ENCODE data around the gene DCTN4.
"Not testable (repeated sequence)": the region's sequence is repeated elsewhere in the genome, so short reads cannot be mapped to it uniquely, and the experiment has no call there.

The DCTN4 gene

DNA sequence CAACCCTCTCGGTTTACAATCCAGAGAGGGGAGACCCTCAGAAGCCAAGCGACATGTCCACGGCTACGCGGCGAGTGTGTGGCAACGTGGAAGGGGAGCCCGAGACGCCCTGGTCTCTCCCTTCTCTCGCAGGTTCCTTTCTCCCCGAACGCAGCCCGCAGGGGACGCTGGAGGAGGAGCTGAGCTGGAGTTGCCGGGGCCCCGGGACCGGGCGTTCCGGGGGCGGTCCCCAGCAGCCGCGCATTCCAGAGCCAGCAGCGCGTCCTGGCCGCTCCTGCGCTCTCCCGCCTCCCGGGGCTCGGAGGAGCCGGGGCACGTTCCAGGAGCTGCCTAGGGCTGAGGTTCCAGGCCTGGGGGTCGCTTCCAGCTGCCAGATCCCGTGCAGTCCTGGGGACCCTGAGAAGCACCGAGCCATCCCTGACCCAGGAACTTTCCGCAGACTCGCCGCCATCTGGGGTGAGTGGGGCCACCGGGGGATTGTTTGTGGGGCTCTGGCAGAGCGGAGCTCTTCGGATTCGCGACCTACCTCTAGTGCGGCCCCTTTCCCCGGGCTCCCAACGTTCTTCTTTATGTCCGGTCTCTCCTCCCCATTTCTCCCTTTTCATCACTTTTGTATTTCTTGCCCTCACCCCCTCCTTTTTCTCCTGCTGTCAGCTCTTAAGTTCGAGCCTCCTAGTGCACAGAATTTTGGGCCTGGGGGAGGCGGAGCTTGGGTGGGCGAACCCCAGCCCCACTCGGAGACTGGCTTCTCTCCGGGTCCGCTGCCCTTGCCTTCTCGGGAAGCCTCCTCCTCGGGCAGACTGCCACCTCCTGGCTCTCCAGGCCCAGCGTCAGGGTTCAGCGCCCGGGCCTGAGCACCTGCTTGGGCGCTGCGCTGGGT lies 19.9 kb upstream of the DCTN4 start, which contains the start of gene SMIM3:
SMIM3 (plus strand) TSS at position 241 of the 880 bp plus-strand sequence. CDS start 16,684 bp downstream, outside the sequence.
- DNase-seq (ENCODE audit: low read depth): peak; percentile 40

DNA sequence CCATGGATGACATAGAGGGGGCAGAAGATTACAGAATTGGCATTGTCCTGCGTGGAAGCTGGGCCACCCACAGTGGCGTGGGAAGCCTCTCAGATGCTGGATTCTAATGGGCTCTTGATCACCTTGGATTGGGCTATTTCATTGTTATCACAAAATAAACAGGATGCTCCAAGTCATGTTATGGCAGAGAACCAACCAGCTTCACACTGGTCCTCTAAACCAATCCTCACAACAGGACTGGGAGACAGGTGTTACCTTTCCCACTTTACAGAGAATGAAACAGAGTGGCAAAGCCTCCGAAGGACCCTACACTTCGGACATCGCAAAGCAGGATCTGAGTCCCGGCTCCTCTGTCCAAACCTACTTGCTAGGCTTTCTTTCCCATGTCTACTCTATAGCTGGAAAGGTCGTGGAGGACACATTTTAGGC lies 19.3 kb upstream of the DCTN4 start:
- no peak for DNase-seq (ENCODE audit: low read depth)

DNA sequence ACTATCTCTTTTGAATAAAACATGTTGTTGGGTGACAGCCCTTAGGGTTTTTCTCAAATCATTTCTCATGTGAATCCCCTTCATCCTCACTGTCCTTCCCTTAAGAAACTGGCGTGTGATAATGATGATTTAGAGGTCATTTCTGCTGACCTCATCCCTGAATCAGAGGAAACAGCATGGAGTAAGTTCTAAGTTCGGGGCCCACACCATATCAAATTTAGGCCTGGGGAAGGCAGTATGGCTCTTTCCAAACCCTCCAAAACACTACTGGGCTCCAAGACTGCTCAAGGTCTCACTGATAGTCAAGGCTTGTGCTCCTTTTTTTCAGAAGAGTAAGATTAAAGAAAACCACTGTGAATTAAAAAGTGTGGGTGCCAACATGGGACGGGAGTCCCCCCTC lies 18.9 kb upstream of the DCTN4 start:
- no peak for DNase-seq (ENCODE audit: low read depth)

DNA sequence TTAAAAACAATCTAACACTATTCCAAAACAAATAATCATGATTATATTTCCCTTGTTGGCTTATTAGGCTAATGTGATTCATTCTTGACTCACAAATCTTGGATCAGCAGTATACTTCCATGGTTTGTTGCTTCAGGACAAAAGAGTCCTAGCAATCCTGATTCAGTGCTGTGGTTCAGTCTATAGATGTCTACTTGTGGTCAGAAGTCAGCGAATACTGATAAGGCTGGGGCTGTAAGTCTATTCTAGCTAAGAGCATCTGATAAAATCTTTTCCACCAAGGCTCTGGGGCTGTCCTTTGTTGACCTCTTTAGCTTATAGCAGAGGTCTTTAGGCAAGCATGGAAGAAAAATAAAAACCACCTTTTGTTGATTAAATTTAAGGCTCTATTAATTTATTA lies 15.3 kb upstream of the DCTN4 start:
- no peak for DNase-seq (ENCODE audit: low read depth)

DNA sequence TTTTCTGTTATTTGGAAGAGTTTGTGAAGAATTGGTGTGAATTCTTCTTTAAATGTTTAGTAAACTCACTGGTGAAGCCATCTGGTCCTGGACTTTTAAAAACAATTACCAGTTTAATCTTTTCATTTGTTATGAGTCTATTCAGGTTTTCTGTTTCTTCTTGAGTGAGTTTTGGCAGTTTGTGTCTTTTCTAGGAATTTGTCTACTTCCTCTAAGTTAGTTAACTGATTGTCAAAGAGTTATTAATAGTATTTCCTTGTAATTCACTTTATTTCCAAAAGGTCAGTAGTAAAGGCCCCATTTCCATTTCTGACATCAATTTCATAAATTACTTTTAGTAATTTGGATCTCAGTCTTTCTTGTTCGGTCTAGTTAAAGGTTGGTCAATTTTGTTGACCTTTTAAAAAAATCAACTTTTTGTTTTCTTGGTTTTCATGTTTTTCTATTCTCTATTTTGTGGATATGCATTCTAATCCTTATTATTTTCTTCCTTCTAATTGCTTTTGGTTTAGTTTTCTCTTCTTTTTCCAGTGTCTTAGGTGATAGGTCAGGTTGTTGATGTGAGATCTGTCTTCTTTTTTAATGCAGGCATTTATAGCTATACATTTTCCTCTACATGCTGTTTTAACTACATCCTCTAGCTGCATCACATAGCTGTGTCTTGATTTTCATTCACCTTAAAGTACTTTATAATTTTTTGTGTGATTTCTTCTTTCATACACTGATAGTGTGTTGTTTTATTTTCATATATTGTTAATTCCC lies 12.4 kb upstream of the DCTN4 start:
- DNase-seq (ENCODE audit: low read depth): no peak

DNA sequence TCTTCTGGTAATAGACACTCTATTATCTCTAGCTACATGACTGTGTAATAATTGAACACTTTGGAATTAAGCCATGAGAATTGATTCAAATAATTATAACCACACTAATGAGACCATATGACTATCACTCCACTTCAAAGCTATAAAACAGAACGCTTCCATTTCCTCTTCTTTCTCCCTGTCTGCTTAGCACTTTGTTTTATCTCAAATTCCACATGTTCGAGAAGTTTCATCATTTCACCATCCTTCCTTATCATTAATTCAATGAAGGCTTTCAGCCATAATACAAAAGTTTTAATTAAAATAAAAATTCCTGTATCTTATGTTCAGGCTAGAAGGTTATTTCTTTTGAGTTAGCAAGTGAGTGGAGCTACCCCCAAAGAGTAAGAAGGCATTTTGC lies 7.4 kb upstream of the DCTN4 start:
- no peak for DNase-seq (ENCODE audit: low read depth)

DNA sequence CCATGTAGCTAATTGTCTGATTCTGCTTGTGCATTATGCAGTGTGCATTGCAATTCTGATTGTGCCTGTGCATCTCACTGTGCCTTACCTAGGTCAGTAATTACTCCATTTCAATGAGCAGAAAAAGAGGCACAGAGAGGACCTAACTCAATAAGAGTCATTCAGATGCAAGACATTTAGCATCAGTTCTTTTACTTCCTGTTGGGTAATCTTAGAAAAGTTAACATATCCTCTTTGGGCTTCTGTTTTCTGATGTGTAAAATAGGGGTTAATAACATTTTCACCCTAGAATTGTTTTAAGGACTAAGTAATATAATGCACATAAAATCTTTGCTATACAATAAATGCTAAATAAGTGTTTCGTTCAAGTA lies 7.0 kb upstream of the DCTN4 start:
- DNase-seq (ENCODE audit: low read depth): no peak

DNA sequence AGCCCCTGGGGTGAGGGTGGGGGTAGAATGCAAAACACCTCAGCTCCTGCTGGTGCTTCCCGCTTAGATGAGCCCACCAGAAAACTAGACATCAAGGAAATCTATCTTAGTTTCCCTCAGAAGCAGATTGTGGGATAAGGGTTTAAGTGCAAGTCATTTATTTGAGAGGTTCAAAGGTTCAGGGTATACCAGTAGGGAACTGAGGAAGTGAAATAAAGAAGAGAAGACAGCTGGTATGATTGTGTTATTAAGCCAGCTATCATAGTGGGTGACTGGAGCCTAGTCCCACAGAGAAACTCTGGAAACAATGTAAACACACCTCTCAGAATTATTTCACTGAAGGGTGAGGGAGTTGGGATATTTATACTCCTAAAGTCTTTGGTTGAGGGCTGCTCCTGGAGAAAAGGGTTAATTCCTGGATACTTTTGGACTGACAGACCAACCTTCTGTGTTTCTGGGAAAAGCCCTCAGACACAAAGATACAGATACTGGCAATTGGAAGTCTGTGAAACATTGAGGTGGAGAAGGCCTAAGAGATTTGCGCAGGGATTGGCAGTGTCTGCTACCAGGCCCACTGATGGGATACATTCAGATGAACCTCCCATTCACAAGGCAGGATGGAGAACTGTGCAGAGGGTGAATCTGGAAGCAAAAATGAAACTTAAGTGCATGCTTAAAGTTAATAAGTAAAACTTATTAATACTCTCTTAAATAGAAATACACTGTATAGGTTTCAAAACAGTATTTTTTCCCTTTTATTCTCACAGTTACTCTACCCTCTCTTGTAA lies 6.4 kb upstream of the DCTN4 start:
- DNase-seq (ENCODE audit: low read depth): no peak

DNA sequence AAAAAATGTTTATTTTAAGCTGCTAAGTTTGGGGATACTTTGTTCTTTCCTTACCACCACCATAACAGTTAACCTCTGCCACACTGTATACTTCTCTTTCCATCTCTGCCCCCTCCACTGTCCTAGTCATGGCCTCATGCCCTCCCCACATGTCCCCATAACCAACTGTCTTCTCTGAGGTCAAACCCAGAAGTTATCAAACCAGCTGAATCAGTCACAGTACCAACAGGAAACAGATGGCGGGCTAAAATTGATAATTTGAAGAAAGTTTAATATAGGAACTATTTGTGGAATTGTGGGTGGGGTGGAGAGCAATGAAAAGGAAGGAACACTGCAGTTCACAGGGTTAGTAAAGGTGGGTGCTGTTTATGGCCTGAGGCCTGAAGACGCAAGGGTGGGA lies 5.7 kb upstream of the DCTN4 start:
- no peak for DNase-seq (ENCODE audit: low read depth)

DNA sequence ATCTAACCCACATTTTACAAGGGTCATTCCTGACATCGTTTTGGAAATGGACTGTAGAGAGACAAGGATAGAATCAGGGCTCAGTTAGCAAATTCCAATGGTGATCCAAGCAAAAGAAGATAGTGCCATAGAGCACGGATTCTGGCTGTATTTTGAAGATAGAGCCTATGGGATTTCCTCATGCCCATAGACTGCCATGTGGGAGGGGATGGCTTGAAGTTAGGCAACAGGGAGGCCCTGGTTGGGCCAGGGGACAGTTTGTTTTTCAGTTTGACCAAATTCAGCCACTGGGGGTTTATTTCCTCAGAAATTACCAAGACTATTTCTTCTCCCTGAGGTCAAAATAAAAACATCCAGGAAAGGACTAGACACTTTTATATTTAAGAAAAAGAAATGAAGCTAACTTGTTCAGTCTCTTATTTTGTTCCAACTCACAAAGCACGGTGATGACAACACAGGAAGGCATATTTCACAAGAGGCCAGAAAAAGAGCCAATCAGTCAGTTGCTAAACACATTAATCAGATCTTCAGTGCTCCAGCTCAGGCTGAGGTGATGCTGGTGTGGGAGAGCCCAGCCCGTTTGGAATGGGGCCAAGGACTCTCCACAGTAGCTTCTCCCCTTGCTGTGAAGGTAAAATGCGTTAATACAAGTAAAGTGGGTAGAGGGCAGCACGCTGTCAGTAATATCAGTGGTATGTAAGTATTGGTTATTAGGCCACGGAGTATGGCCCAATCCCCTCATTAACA lies 4.4 kb upstream of the DCTN4 start:
- DNase-seq (ENCODE audit: low read depth): no peak

DNA sequence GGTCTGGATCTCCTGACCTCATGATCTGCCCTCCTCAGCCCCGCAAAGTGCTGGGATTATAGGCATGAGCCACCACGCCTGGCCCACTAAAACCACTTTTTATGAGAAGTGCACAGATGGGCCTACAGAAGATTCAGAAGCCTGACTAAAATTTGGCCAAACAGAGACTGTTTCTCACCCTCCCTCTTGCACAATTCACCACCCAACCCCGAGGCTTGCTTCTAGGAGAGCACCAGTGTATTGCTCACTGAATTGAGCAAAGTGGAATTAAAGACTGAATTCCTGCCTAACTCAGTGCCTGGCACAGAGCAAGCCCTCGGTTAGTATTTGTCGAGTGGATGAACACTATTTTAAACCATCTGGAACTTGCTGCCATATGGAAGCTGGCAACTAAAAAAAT lies 3.4 kb upstream of the DCTN4 start:
- DNase-seq (ENCODE audit: low read depth): no peak

DNA sequence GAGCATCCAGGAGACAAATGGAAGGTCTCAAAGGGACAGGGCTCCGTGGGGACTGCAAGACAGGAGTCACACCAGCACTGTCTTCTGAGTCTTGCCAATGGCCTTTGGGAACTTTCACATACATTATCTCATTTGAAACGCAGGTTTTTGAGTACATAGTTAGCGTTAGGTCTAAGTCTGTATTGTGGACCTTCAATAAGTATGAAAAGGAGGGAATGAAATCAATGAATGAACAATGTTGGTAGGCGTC lies 442 bp upstream of the DCTN4 start:
- no peak for DNase-seq (ENCODE audit: low read depth)

DNA sequence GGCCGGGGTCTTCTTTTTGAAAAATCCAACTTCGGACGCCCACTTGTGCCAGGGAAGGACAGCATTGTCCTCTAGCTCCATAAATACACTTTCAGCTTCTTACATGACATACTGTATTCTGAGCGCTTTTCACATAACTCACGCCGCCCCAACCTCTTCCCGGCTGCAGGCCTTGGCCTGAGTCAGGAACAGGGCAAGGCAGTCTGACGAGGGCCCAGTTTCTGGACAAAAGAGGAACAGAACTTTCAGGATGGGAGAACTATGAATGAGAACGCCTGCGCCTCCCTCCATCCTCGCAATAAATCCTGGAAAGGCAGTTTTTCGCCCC lies 650 bp downstream of the DCTN4 start:
- DNase-seq (ENCODE audit: low read depth): no peak

DNA sequence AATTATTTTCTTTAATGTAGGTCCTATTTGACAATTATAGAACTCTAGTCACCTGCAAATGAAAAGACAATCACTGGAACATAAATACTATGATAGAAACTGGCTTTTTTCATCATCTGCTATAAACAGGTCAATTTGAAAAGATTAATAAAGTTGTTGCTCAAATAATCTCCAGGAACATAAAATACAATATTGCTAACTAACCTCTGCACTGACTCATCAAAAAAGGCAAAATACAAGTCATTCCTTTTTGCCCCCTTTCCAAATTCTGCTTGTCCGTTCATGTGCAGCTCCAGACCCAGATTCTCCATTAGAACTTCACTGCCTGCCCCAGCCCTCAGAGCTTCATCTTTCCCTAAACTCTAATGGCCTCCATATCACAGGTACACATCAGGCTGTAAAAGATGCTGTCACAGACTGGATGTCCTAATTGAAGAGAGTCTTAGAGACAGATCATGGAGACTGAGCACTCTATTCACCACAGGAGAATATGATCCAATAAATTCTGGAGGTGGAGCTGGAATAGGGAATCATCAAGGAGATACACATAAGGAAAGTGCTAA lies 1.6 kb downstream of the DCTN4 start:
- no peak for DNase-seq (ENCODE audit: low read depth)

DNA sequence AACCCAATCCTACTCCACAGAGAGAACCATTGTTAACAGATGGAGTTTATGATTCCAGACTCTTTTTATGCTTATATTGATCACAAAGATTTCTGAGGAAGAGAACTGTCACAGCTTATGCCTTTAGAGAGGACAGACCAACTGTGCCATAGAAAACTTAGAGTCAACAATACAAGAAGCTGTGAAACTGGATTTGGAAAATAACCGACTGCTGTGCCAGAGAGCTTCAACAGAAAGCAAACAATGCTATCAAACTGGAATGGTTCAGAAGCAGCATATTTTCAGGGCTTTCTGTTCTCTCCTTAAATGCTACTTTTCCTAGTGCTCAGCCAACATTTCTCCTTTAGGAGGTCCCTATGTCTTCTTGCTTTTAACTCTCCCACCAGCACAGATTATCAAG lies 5.0 kb downstream of the DCTN4 start:
- DNase-seq (ENCODE audit: low read depth): no peak

DNA sequence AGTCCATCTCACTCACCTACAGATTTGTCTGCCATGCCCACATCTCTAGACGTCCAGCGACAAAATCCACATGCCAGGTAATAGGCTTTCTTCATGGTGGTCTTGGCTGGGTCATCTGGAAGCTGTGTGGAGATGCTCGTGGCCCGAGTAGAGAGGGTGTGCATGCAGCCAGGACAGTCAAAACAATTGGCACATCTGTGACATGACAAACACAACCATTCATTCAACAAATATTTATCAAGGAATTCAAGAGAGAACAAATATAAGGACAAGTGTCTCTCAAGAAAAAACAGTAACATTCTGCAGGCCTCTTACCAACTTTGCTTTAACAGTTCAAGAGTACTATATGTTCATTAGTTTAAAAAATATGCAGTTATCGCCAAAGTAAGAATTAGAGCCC lies 5.4 kb downstream of the DCTN4 start:
- DNase-seq (ENCODE audit: low read depth): no peak

DNA sequence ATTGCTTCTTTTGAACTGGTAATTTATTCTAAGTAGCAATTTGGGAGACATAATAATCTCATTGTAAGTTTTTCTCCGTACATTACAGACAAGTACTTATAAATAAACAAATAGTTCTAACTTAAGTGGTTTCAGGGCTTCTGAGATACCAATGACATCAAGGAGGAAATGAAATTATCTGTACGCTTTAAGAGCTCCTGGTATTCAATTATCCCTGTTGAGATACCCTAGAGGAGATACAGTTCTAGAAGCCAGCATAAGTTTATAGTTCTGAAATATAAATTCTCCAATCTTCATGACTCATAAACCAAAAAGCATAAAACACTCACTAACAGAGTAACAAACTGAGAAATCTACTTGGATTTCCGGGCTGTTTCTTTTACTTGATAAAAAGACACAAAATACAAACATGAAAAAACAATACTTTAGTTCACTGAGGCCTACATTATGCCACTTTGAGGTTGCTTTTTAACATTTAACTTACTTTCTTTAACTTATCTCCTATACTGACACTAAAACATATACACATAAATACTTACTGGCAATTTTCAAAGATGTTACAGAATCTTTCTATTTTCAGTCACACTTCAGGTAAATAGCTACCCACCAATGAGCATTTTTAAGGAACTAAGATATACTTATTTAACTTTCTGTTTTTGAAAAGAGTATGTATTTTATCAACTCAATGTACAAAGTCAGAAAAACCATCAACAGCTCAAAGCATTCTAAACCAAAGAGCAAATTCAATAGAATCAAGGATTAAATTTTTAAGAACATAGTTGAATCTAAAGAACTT lies 7.5 kb downstream of the DCTN4 start:
- no peak for DNase-seq (ENCODE audit: low read depth)

DNA sequence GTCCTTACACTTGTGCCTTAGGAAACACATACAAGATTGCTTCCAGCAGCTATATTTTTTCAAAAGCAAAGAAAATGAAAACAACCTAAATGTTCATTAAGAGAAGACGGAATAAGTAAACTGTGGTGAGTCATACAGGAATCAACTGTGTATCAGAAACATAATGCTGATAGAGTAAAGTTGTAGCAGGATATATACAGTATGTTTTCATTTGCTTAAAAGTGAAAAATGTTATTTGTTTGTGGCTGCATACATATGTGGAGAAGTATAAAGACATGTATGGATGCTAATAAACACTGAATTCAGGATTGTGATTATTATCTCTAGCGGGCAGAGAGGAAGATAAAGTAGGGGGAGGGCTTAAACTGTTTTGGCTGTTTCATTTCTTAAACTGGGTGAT lies 8.3 kb downstream of the DCTN4 start:
- DNase-seq (ENCODE audit: low read depth): no peak

DNA sequence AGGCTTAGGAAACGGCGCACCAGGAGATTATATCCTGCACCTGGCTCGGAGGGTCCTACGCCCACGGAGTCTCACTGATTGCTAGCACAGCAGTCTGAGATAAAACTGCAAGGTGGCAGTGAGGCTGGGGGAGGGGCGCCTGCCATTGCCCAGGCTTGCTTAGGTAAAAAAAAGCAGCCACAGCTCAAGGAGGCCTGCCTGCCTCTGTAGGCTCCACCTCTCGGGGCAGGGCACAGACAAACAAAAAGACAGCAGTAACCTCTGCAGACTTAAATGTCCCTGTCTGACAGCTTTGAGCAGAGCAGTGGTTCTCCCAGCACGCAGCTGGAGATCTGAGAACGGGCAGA lies 15.7 kb downstream of the DCTN4 start:
- DNase-seq (ENCODE audit: low read depth): not testable (repeated sequence)

DNA sequence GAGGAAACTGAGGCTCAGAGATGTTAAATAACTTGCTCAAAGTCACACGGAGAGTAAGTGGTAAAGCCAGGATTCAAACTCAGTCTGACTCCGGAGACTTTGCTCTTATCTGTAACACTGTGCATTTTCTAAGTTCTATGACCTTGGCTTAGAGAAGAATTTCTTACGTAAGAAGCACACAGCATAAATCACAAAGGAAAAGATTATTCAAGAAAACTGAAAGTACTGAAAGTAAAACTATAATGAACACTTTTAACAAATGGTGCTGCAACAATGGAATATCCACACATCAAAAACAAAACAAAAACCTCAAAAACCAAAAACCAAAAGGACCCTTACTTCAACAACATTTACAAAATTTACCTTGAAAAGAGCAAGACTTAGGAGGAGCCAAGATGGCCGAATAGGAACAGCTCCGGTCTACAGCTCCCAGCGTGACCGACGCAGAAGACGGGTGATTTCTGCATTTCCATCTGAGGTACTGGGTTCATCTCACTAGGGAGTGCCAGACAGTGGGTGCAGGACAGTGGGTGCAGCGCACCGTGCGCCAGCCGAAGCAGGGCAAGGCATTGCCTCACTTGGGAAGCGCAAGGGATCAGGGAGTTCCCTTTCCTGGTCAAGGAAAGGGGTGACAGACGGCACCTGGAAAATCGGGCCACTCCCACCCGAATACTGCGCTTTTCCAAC lies 16.2 kb downstream of the DCTN4 start:
- not testable (repeated sequence) for DNase-seq (ENCODE audit: low read depth)

DNA sequence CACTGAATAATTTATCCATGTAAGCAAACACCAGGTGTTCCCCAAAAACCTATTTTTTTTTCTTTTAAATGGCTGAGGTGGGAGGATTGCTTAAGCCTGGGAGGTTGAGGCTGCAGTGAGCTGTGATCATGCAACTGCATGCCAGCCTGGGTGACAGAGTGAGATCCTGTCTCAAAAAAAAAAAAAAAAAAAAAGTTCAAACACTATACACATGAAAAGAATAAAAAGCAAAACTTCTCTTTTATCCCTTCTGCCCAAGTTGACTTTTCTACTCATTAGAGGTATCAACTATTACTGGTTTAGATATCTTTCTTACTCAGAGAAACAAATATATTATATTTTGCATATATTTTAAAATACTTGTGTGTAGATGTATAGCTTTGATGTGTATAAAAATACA lies 17.8 kb downstream of the DCTN4 start:
- no peak for DNase-seq (ENCODE audit: low read depth)

Measured in activated gamma-delta T cell treated with anti-CD3 and anti-CD28 coated beads, Interleukin-2, amount 50 U/mL, for 16 hours (primary cell).